NOMO-1 treated with dmso at 0.1 percent for 144 hours (cell line): ENCODE data around the gene TNC.

Experiments used
- DNase-seq: peaks from one replicate; lab custom pipeline; 2025; ENCODE audit not compliant: unreplicated experiment; lab: John Stamatoyannopoulos, UW

The TNC gene

DNA sequence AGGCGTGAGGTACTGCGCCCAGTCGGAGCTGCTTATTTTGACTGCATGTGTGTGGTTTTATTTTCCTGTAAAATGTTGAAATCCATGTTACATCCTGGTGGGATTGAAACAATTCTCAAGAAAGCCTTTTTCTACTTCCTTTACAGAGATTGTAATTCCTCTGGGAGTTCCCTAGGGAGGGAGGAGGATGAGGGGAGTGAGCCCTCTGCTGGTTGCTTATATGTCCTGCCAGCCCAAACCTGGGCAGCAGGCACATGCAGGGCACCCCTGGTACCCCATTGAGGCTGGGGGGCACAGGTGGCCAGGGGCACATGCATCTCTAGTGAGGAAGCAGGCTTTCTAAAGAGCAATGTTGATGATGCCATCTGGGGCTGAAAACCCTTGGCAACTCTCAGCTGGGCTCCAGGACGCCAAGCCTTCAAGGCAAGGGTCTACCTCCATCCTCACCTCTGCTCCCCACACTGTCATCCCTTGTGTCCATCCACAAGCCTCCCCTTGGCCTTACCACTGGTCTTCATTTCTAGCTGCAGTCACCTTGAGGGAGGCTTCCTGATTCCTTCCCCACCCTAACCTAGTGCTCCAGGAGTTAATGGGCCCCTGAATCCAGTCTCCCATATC lies 102.8 kb downstream of the TNC start:
- no peak for DNase-seq

DNA sequence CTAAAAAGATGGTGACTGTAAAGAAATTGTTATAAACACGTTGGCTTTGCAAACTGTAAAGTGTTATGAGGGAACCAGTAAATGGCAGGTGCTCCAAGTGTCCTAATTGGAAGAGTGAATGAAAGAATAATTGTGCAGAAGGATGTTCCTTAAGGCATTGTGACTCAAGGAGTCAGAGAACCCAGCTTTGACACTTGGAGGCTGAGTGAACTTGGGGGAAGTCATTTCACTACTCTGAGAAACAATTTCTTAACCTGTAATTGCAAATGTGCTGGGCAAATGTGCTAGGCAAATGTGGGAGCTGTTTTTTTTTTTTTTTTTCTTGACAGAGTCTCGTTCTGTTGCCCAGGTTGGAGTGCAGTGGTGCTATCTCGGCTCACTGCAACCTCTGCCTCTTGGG lies 103.5 kb downstream of the TNC start:
- DNase-seq: no peak

DNA sequence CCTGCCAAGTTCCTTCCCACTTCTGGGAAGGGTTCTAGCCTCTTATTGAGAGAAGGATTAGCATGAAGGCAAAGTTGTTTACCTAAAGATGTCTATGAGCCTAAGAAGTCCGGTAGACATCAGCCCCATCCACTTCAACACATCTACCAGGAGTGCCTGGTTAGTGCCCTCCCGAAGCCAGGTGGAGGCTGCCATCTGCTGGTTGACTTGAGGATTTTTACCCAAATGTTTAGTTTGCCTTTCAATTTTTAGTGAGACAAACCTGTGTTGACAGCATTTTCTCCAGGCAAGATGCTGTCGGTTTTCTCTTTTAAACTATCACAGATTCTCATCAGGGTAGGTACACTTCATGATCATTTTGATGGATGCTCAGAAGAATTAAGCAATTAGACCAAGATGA lies 104.0 kb downstream of the TNC start:
- peak; percentile 25 for DNase-seq

DNA sequence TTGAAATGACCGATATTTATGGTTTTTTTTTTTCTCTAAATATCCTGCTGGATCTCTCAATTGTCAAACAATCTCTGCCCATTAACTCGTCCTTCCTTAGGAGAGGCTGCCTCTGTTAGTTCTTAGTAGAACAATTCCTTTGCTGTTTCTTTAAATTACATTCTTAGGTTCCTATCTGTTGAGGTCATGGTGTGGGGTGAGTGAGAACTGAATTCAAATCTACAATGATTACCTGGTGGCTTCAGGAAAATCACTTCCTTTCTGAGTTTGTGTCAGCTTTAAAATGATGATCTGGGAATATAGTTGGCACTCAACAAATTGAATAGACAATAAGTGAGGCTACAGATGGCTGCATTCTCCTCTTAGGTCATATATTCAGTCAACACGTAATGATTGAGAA lies 105.5 kb downstream of the TNC start:
- no peak for DNase-seq

DNA sequence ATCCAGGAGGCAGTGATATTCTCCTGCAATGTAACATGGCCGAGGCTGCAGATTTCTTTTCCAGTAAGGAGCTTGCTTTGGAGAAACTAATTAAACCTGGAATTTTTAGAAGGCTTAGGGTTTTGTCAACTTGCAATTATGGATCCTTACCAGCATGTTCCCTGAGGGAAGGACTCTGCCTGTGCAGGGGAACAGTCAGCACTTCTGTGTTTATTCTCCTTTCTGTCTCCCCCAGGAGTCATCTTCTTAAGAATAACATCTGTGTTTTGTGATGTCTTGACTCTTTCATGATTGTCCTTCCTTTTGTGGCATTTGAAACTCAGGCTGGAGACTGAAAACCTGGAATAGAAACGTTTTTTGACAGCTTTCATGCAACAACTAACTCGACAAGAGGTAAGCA lies 107.1 kb downstream of the TNC start:
- DNase-seq: no peak

DNA sequence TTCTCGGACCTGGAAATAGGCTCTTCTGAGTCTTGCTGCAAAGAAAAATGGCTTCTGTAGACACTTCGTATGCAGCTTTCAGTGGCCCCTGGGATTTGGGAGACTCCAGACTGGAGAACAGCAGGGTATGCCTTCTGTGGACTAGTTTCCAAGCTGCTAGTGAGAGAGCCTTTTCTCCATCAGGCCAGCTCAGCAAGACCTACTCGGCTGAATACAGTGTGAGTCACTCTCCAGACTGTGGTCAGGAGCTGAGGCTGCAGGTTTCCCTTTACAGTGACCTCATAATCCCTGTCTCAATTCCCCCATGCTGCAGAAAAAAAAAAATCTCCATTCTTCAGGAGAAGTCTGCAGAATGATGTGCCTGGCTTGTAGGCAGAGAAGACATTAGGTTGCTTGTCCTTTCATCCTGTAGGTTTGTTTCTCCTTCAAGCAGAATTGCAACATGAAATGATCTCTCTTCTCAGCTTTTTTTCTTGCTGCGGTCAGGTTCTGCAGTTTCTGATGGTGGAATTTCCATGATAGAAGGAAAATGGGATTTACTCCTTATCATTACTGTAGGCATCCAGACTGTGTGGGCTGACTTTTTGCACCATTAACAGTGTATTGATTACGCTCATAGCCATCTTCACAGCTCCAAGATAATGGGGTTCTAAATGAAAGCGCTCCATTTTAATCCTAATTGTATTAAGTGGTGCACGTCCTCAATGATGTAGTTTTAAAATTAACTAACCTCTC lies 109.3 kb downstream of the TNC start:
- DNase-seq: no peak

DNA sequence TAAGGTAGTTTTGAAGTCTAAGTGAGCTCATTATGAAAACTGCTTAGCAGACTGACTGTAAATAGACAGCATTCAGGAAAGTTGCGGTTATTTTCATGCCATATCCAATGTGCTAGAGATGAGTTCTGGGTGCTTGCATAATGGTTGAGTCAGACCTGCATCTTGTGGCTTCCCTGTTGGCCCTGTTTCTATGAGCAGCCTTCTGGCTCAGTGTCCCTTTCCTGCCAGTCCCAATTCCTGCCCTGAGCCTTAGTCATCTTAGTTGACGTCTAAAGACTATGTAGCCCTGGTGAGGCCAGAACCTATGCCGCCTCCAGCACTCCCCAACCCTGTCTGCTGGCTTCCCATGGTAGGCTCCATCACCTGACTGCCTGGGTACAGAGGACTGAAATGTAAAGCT lies 111.3 kb downstream of the TNC start:
- DNase-seq: no peak

DNA sequence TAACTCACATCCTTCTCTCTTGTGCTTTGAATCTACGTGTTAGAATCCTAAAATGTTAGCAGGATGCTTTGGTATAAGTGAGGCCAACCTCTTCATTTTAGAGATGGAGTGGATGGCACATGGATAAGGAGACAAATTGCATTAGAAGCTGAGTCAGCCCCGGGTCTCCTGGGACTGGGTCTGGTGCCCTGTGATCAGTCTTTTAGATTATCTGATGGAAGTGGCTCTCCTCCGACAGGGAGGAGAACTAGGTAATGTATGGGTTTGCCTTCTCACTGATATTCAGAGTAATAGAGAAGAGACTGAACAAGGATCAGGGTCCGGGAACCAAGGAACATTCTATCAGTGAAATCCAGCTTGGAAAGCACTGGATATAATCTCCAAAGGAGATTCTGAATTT lies 112.6 kb downstream of the TNC start:
- DNase-seq: no peak

DNA sequence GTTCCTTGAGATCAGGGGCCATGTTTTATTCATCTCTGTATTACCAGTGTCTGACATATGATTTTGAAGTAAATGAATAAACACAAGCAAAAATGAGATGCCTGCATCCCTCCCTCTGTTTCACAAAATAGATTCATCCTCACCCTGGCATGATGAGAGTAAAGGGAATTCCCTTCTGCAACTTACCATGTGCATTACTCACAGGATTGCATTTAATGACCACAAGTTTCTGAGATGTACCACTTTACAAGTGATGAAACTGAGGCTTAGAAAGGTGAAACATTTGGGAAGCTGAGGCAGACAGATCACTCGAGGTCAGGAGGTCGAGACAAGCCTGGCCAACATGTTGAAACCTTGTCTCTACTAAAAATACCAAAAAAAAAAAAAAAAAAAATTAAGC lies 113.4 kb downstream of the TNC start:
- no peak for DNase-seq

DNA sequence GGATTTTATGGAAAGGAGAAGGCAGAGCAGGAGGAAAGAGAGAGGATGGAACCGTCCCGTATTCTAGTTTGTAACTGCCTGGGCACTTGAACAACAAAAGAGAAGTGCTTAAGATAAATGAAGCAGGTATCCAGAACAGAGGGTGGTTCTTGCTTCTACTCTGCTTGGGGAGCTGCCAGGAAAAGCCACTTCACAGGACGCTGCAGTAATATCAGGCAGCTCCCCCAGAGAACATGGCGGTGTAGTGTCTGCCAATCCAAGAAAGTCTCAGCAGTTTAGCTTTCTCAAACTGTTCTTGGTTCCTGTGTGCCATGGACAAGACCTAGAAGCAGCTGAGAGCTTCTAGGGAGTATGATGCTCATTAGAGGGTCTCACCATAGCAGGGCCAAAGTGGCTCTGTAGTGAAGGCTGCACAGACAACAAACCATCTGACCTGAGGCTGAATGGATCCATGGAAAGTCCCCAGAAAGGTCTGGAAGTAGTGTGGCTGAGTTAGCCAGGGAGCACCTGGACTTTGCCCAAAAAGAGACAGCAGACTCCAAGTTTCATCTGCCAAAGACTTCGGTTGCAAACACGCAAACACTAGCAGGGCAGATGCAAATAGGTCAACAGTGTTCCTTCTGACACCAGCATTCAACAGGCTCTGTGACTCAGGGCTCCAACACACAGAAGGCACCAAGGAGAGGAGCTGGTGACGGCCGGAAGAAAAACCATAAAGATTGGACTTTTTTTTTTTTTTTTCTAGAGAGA lies 115.4 kb downstream of the TNC start:
- DNase-seq: no peak

DNA sequence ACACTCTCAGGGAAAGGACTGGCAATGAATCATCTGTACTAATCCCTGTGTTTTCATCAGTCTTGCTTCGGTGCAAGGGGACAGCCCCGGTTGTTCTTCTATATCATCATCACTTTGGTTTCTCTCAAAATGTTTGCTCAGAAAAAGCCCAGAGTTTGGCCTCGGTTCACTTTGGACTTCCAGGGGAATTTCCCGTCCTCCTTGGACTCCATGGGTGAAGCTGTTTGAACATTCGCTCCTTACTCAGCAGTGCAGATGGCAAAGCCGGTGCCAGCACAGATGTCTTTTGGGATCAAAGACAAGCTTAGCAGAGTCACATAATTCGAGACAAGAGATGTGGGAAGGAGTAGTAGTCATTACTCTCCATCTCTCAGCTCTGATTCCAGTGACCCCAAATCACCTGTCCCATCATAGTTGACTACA lies 117.7 kb downstream of the TNC start:
- DNase-seq: no peak

DNA sequence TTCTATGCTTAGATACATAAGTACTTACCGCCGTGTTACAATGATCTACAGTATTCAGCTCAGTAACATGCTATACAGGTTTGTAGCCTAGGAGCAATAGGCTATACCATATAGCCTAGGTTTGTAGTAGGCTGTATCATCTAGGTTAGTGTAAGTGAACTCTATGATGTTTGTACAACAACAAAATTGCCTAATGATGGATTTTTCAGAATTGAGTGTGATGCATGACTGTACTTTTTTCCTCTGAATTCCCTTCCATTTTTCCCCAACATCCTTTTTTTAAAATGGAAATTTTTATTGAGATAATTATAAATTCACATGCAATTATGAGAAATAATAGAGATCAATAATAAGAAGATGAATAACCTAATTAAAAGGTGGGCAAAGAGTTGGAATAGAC lies 119.6 kb downstream of the TNC start:
- no peak for DNase-seq

DNA sequence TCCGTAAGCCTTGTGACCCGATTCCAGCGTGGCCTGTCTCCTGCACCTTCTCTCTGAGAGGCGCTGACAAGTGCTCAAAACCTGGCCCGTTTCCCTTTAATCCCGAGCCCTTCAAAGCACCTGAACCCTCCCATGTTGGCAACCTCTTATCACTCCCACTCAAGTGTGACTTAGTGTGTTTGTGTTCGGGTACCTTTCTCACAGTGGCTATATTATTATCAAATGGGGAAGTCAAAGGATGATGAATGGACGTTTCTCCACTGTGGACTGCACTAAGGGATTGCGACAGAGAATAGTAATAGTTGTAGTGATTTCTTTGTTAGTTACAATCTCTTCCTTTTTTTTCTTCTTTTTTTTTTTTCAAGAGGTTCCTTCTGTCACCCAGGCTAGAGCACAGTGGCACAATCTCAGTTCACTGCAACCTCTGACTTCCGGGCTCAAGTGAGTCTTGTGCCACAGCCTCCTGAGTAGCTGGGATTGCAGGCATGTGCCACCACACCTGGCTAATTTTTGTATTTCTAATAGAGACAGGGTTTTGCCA lies 122.2 kb downstream of the TNC start:
- peak; percentile 88 for DNase-seq

DNA sequence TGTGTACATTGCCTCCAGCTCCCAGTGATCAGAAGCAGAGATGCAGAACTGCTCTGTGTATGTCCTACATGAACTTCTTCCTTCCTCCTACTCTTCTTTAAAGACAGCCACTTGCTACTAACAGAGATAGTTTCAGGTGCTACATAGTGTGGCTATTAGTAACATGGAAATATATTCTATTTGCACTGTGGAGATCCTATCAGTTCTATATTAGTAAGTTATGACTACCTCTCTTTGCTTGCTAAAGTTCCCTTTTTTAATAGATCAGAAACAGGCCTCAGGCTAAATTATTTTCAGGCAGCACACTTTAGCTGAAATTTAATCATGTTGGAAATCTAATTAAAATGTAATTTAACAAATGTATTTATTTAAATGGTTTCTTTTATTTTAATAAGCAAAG lies 123.2 kb downstream of the TNC start:
- no peak for DNase-seq

DNA sequence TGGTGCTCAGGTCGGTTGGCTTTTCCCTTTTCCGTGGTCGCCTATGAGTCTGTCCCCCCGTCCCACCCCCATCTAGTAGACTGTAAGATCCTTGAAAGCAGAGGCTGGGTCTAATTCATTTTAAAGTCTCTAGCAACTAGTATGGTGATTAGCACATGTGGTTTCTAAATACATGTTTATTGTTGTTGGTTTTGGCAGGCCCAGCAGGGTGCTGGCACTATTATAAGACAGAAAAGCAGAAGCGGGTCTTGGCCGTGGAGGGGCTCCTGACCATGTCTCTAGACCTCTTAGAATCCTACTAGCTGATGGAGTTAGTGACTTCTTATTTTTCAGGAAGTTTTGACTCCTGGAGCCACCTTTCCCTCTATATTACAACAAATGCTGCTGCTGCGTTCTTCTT lies 126.1 kb downstream of the TNC start:
- DNase-seq: no peak

DNA sequence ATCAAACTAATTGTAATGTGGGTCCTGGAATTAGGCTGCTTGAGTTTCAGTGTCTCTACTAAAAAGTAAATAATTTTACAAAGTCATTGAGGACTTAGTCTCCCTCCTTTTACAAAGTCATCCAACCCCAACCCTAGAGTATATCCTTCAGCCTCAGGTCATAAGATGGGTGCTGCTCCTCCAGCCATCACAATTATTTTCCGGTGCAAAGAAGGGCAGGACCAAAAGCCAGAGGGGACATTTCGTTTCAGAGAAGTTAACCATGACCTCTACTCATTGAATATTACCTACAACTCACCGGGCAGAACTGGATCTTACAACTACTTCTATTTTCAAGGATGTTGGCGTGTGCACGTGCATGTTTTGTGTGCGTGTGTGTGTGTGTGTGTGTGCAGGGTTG lies 127.1 kb downstream of the TNC start:
- no peak for DNase-seq

DNA sequence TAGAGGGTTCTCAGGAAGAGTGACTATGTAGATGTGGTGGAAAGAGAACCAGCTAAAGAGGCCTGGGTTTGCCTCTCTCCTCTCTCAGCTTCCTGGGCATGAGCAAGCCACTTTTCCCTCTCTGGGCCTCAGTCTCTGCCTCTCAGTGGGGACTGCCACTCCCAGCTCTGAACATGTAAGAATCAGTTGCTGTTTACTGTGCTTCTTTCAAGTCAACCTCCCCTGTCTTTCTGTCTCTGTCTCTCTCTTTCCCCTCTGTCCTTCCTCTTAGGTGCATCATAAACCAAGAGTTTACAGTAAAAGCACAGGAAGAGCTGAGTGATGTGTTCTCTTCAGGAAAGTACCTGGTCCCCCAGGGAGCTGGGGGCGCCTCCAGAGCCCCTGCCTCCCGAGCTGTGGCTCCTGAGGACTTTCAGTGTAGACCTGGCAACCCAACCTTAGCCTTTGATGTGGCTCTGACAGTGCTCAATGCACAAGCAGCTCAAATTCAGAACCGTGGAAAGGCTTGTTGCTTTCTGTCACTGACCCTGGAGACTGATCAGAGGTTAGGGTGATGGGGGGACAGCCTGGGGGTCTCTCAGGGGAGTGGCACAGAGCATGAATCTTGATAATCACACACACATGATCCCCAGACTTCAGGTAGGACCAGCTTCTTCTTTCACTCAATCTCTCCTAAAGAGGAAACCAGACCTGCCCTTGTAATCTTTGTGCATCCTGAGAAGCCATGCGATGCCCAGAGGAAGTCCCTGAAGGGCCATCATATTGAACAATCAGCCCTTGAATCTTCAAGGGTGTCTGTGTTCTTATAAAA lies 128.2 kb downstream of the TNC start:
- no peak for DNase-seq

DNA sequence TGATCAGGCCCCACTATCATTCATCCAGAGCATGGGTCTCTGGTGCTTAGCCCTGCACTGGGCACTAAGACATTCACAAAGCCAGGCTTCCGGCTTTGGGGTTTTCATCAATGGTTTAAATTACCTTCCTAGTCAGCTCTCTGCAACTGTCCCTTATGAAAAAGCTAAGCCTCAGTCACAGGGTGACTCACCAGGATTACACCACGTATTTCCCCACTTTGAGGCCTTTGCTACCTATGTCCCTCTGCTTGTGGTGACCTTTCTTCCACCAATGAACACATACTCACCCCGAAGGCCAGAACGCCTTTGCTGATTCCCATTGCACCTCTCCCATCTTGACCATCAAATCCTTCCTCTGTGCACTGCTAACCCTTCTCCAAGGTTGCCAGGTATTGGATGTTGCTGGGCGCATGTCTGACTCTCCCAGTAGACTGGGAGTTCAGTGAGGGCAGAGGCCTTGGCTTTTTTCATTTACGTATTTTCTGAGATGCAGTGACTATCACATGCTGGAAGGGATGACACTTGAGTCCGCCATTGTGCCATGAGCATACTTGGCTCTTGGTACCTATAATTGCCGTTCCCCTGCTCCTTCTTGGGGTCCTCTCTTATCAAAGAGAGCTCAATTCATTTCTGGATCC lies 128.9 kb downstream of the TNC start:
- peak; percentile 70 for DNase-seq

DNA sequence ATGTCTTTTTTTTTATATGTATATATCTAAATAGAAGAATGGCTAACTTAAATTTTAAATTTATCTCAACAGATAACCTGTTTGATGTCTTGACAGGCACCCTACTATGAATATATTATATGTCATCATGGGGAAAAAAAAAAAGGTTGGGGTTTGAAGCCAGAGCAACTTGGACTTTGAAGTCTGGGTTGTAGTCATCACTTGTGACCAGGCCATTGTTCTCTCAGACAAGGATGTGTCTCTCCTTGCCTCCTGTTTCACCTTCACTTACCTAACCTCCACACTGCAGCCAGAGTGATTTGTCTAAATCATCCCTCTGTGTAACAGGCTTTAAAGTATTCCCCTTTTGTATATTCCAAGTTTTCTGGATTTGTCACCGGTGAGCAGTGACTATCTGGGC lies 130.8 kb downstream of the TNC start:
- DNase-seq: no peak

DNA sequence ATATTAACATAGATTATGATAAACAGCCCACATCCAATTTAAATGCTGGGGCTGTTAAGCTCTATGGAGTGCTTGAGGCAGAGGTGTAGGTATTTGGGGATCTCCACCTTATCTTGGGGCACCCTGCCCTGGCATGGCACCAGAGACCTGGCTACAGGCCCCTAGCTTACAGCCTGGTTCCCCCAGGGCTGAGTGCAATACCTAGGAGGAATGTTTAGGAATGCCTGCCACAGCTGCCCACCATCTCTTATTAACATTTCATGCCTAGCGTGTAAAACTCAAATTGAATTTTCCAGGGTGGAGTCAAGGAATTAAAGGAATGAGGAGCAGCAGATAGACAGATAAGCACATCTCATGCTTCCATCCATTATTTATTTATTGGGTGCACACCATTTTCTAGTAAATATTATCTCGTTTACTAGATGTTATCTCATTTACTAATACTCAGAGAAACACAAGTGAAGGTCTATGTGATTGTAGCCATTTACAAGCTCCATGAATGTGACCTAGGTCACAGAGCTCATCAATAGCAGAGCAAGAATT lies 131.9 kb downstream of the TNC start:
- DNase-seq: no peak
